Adrenal gland (tissue), 12 donors: ENCODE measurements around the gene SHISA5. TPM values are rescaled to one million over a fixed set of nuclear protein-coding genes. Genes with fewer than 3 reads are reported as not detected.
"Not testable (repeated sequence)": the region's sequence is repeated elsewhere in the genome, so short reads cannot be mapped to it uniquely, and the experiment has no call there.

Source experiments
- DNase-seq, 7 donors: peaks; one replicate each; pipeline ENCODE4 v3.0.0-alpha.2; 2019 to 2020
- H3K27ac ChIP-seq, 5 donors: fragments of 200-600 bp; sonication (generic) in 4 of 5; 1 replicate in 3 of 5; 2 replicates in 2 of 5; pipeline versions ENCODE4 v1.5.1 to v1.8.0; 2016 to 2020; ENCODE audit warnings: mild to moderate bottlenecking in 1 of 5
- H3K27me3 ChIP-seq: fragments of 200-600 bp; 2 replicates; pipeline ENCODE4 v1.8.0; 2021
- H3K36me3 ChIP-seq, 2 donors: fragments of 200-600 bp; replicated peaks in 1 of 2; 1 replicate in 1 of 2; 2 replicates in 1 of 2; pipeline versions ENCODE4 v1.5.1 to v1.8.0; 2018 to 2022
- H3K4me1 ChIP-seq, 2 donors: fragments of 200-600 bp; replicated peaks in 1 of 2; 1 replicate in 1 of 2; 2 replicates in 1 of 2; pipeline versions ENCODE4 v1.5.1 to v1.8.0; 2018 to 2021
- H3K4me3 ChIP-seq, 4 donors: fragments of 200-600 bp; sonication (generic) in 3 of 4; one replicate each; pipeline ENCODE4 v1.5.1; 2016 to 2018
- H3K9me3 ChIP-seq, 3 donors: fragments of 200-600 bp; sonication (generic) in 1 of 3; replicated peaks in 1 of 3; 1 replicate in 2 of 3; 2 replicates in 1 of 3; pipeline versions ENCODE4 v1.5.1 to v1.8.0; 2016 to 2021
- CTCF ChIP-seq, 6 experiments: fragments of 450-650 bp in 4 of 6; fragments of 200-600 bp in 2 of 6; sonication (generic) in 1 of 6; IDR thresholded peaks; 1 replicate in 5 of 6; 2 replicates in 1 of 6; pipeline versions ENCODE4 v1.5.1 to v1.8.0; 2016 to 2021; ENCODE audit warnings: antibody characterized with exemption in 6 of 6, mild to moderate bottlenecking in 2 of 6, moderate library complexity in 1 of 6
- POLR2A ChIP-seq, 2 donors: fragments of 450-650 bp; IDR thresholded peaks; one replicate each; pipeline ENCODE4 v1.6.1; 2017; ENCODE audit warnings: antibody characterized with exemption in 2 of 2, mild to moderate bottlenecking in 2 of 2, moderate library complexity in 1 of 2
- WGBS, 4 donors: extraction: QIAGEN DNeasy Blood & Tissue Kit in 2 of 4; methylation state at CpG; one replicate each; pipeline versions ENCODE4 v1.1.5 to v1.1.7; 2013 to 2017; 5-methylcytosine and 5-hydroxymethylcytosine counted together
- intact Hi-C, 2 donors: fragments of 100-400 bp; cut with DNase I; formaldehyde crosslinking; loops; one replicate each; pipeline versions ENCODE4 v1.14.1 to v1.15.0; 2022 to 2023
- polyA plus RNA-seq, 3 donors: library from polyadenylated mRNA; stranded (reverse); fragments of 200-250 nt in 2 of 3; fragments of 350-450 nt in 1 of 3; fragmentation: Illumina TruSeq in 1 of 3; extraction: RNeasy Lipid Tissue Mini Kit (QIAGEN cat#74804) in 1 of 3; gene quantifications; one replicate each; pipeline ENCODE4 v1.2.3, GENCODE V29; 2013 to 2014
- total RNA-seq, 9 donors: library from RNA; depleted of rRNA in 4 of 9; stranded (reverse); fragments of >200 nt in 4 of 9; fragments of 120-200 nt in 1 of 9; fragmentation: NEBNext Ultra II Directional in 1 of 9; extraction: Animal tissue kit (Norgen Biotek cat#: 25700) in 1 of 9; gene quantifications; one replicate each; pipeline versions ENCODE4 v1.1.0 to v1.2.4, GENCODE V29; 2013 to 2023
- donor health status: healthy with polysubstance abuse.
- donor health status: Bipolar disorder and iron deficiency.
- donor health status: DM: yes; HTN: yes; CAD: no.
- donor health status: DM: no; HTN: no; CAD: no.
- donor health status: DM: no; HTN: no; CAD: no.
- donor health status: DM: yes; HTN: yes; CAD: no.

Gene SHISA5
- total and polyA plus RNA-seq, 12 donors = 77.2 to 167 (median 128) TPM

- no peaks in the 10 kb centered on the region for H3K27me3 ChIP-seq
- 87 to 93% (median 89%) methylated on average over 5 to 9 of the region's 9 CpGs for whole genome bisulfite sequencing, 4 donors
- no peak for TF ChIP-seq POLR2A (IDR thresholded peaks at IDR 0.05)
- no peak overlapping the region for H3K27ac ChIP-seq
- intact Hi-C loops = no loop called here
- H3K4me1 ChIP-seq = peaks cover 7 to 13% of the 10 kb centered on the region in 2 donors
- no peaks in the 10 kb centered on the region for H3K9me3 ChIP-seq
- DNase-seq = peak in 1 of 7 donors; percentile 7
- no peak overlapping the region for H3K4me3 ChIP-seq
- no peaks in the 10 kb centered on the region for H3K36me3 ChIP-seq
Observed at GRCh38 chr3:48477959-48478520, 25.9 kb downstream of the SHISA5 start.

GRCh38 chr3:48476426-48477053 is 27.4 kb downstream of the SHISA5 start:
- intact Hi-C loops = no loop called here
- no peak overlapping the region for H3K27ac ChIP-seq
- H3K36me3 ChIP-seq = no peaks in the 10 kb centered on the region
- peaks cover 17 to 22% of the 10 kb centered on the region in 2 donors for H3K4me1 ChIP-seq
- 82 to 92% (median 87%) methylated on average over 7 to 9 of the region's 9 CpGs for WGBS, 4 donors
- TF ChIP-seq CTCF (IDR thresholded peaks at IDR 0.05) (no peak), POLR2A (IDR thresholded peaks at IDR 0.05) (no peak)
- no peaks in the 10 kb centered on the region for H3K27me3 ChIP-seq
- H3K9me3 ChIP-seq = no peaks in the 10 kb centered on the region
- H3K4me3 ChIP-seq = no peak overlapping the region
- peak in 1 of 7 donors; percentile 53 for DNase-seq

- 86 to 88% (median 87%) methylated on average over 9 to 11 of the region's 11 CpGs for WGBS, 4 donors
- TF ChIP-seq POLR2A (IDR thresholded peaks at IDR 0.05) = no peak
- no peak for TF ChIP-seq CTCF (IDR thresholded peaks at IDR 0.05)
- intact Hi-C loops = no loop called here
Observed at GRCh38 chr3:48475188-48475587, 28.8 kb downstream of the SHISA5 start.

GRCh38 chr3:48474619-48475018 is 29.4 kb downstream of the SHISA5 start:
- no peak overlapping the region for H3K4me3 ChIP-seq
- WGBS, 4 donors = 46 to 75% (median 57%) methylated on average over 4 of the region's 4 CpGs
- H3K4me1 ChIP-seq = peaks cover 18 to 42% of the 10 kb centered on the region in 2 donors
- H3K9me3 ChIP-seq = no peaks in the 10 kb centered on the region
- DNase-seq = peak in 4 of 7 donors; percentile 35 to 59 (median 47)
- no peaks in the 10 kb centered on the region for H3K27me3 ChIP-seq
- H3K36me3 ChIP-seq = peaks cover 0 to 2% of the 10 kb centered on the region in 2 donors
- H3K27ac ChIP-seq = peak overlapping the region in 1 of 5 donors; percentile 55
- intact Hi-C loops = no loop called here
- no peak for TF ChIP-seq POLR2A (IDR thresholded peaks at IDR 0.05)
- no peak for TF ChIP-seq CTCF (IDR thresholded peaks at IDR 0.05)

More at GRCh38 chr3:48475188-48475587, 28.8 kb downstream of the SHISA5 start:
- Histone ChIP-seq H3K27ac (peak overlapping the region in 1 of 5 donors; percentile 55), H3K4me3 (no peak overlapping the region), H3K9me3 (no peaks in the 10 kb centered on the region), H3K4me1 (peaks cover 18 to 36% of the 10 kb centered on the region in 2 donors), H3K27me3 (no peaks in the 10 kb centered on the region), H3K36me3 (no peaks in the 10 kb centered on the region)
- DNase-seq = no peak

- WGBS, 4 donors = 92 to 97% (median 93%) methylated on average over 4 of the region's 4 CpGs
- Histone ChIP-seq H3K27ac (peak overlapping the region in 1 of 5 donors; percentile 93), H3K4me1 (peaks cover 18 to 47% of the 10 kb centered on the region in 2 donors)
- H3K9me3 ChIP-seq, intact Hi-C loops, H3K4me3 ChIP-seq, H3K36me3 ChIP-seq, H3K27me3 ChIP-seq, DNase-seq: not testable (repeated sequence)
Observed at GRCh38 chr3:48474031-48474430, 29.9 kb downstream of the SHISA5 start.
